ENCODE data around the gene MISP. TPM values are rescaled to one million over a fixed set of nuclear protein-coding genes. Genes with fewer than 3 reads are reported as not detected.

Gene MISP
- total and polyA plus RNA-seq, 12 donors, result 0.01 TPM; not detected in 11

GRCh38 chr19:811506-812048 is 60.7 kb downstream of the MISP start:
- Histone ChIP-seq H3K9me3 (no peaks in the 10 kb centered on the region), H3K4me3 (no peak overlapping the region), H3K36me3 (peaks cover 13 to 67% (median 56%) of the 10 kb centered on the region in 9 donors), H3K27me3 (no peaks in the 10 kb centered on the region), H3K27ac (no peak overlapping the region), H3K4me1 (peaks cover 0 to 7% (median 0%) of the 10 kb centered on the region in 9 donors)
- DNase-seq (no peak), ATAC-seq (no peak)
- intact Hi-C loops (cut with DNase I), result no loop called here
- 95 to 97% methylated on average over 20 of the region's 20 CpGs for WGBS, 2 donors
- no peak for TF ChIP-seq CTCF (IDR thresholded peaks at IDR 0.05)

GRCh38 chr19:812049-812746 is 61.3 kb downstream of the MISP start:
- DNase-seq (no peak), ATAC-seq (peak in 1 of 8 donors; percentile 1)
- 86 to 92% methylated on average over 39 to 80 of the region's 80 CpGs for WGBS, 2 donors
- Histone ChIP-seq H3K27me3 (no peaks in the 10 kb centered on the region), H3K4me1 (peaks cover 0 to 1% (median 0%) of the 10 kb centered on the region in 9 donors), H3K27ac (no peak overlapping the region), H3K4me3 (no peak overlapping the region), H3K36me3 (peaks cover 13 to 60% (median 50%) of the 10 kb centered on the region in 9 donors), H3K9me3 (no peaks in the 10 kb centered on the region)
- no peak for TF ChIP-seq CTCF (IDR thresholded peaks at IDR 0.05)
- intact Hi-C loops (cut with DNase I), result no loop called here

GRCh38 chr19:812747-813218 is 61.9 kb downstream of the MISP start:
- Histone ChIP-seq H3K4me3 (no peak overlapping the region), H3K4me1 (no peaks in the 10 kb centered on the region), H3K27me3 (no peaks in the 10 kb centered on the region), H3K9me3 (no peaks in the 10 kb centered on the region), H3K36me3 (peaks cover 13 to 55% (median 44%) of the 10 kb centered on the region in 9 donors), H3K27ac (no peak overlapping the region)
- 90 to 92% methylated on average over 59 to 72 of the region's 72 CpGs for WGBS, 2 donors
- intact Hi-C loops (cut with DNase I), result no loop called here
- DNase-seq (no peak), ATAC-seq (no peak)
- no peak for TF ChIP-seq CTCF (IDR thresholded peaks at IDR 0.05)

- peaks cover 12 to 48% (median 37%) of the 10 kb centered on the region in 9 donors for H3K36me3 ChIP-seq
- H3K27me3 ChIP-seq, result no peaks in the 10 kb centered on the region
- no peaks in the 10 kb centered on the region for H3K4me1 ChIP-seq
- no peak overlapping the region for H3K27ac ChIP-seq
- intact Hi-C loops (cut with DNase I), result no loop called here
- no peak for DNase-seq
- no peak for TF ChIP-seq CTCF (IDR thresholded peaks at IDR 0.05)
- peak in 4 of 8 donors; percentile 16 to 25 (median 21) for ATAC-seq
- H3K9me3 ChIP-seq, result no peaks in the 10 kb centered on the region
- 92 to 93% methylated on average over 67 to 87 of the region's 87 CpGs for WGBS, 2 donors
- H3K4me3 ChIP-seq, result no peak overlapping the region
Observed at GRCh38 chr19:813219-814151, 62.6 kb downstream of the MISP start.

All from heart right ventricle (tissue), 16 donors.